MCF 10A (cell line): ENCODE data around the gene SLIT3. TPM values are rescaled to one million over a fixed set of nuclear protein-coding genes. Genes with fewer than 3 reads are reported as not detected.

ENCODE experiments used
- BruUV-seq: library from RNA; stranded (reverse); fragments of 400-500 nt; replicated peaks from 2 replicates; lab custom pipeline; 2021; lab: Mats Ljungman, UMichigan
- CTCF ChIA-PET: fragments of 300-600 bp; sonication (Branson Sonifier 250); formaldehyde crosslinking; extraction: SDS; loops from one replicate; lab custom pipeline; 2021; ENCODE audit warnings: antibody characterized with exemption, inconsistent platforms; lab: Yijun Ruan, JAX
- POLR2A ChIA-PET: fragments of 300-600, 350-650 bp; sonication (Branson Sonifier 250); formaldehyde crosslinking; extraction: SDS; loops from one replicate; lab custom pipeline; 2020; ENCODE audit warnings: antibody characterized with exemption, inconsistent platforms; lab: Yijun Ruan, JAX
- DNase-seq: peaks from one replicate; pipeline ENCODE4 v3.0.0-alpha.2; 2018; ENCODE audit not compliant: unreplicated experiment
- H3K27ac Mint-ChIP-seq: one replicate; pipeline ENCODE4 v1.8.0; 2022; ENCODE audit warnings: mild to moderate bottlenecking, low read depth, mixed read lengths; ENCODE audit not compliant: unreplicated experiment
- H3K27me3 Mint-ChIP-seq: one replicate; pipeline ENCODE4 v1.8.0; 2022; ENCODE audit warnings: mixed read lengths; ENCODE audit not compliant: insufficient read depth, unreplicated experiment
- H3K36me3 Mint-ChIP-seq: one replicate; pipeline ENCODE4 v1.8.0; 2022; ENCODE audit warnings: mild to moderate bottlenecking, moderate library complexity, mixed read lengths; ENCODE audit not compliant: insufficient read depth, unreplicated experiment
- H3K4me1 Mint-ChIP-seq: one replicate; pipeline ENCODE4 v1.8.0; 2022; ENCODE audit warnings: mixed read lengths; ENCODE audit not compliant: insufficient read depth, unreplicated experiment
- H3K4me3 Mint-ChIP-seq: one replicate; pipeline ENCODE4 v1.8.0; 2022; ENCODE audit warnings: mild to moderate bottlenecking, moderate library complexity, mixed read lengths; ENCODE audit not compliant: unreplicated experiment
- H3K9me3 Mint-ChIP-seq: one replicate; pipeline ENCODE4 v1.8.0; 2022; ENCODE audit warnings: mixed read lengths; ENCODE audit not compliant: unreplicated experiment
- CTCF ChIP-seq: fragments of 200-600 bp; IDR thresholded peaks from one replicate; pipeline ENCODE4 v1.8.0; 2022; ENCODE audit warnings: antibody characterized with exemption, mild to moderate bottlenecking; ENCODE audit not compliant: unreplicated experiment
- intact Hi-C: fragments of 100-400 bp; cut with micrococcal nuclease; formaldehyde crosslinking; loops from 2 replicates; pipeline ENCODE4 v1.14.1; 2022
- total RNA-seq: library from RNA; stranded (reverse); gene quantifications from 2 replicates; pipeline ENCODE4 v1.2.3, GENCODE V29; 2022

The SLIT3 gene
- total RNA-seq, 1 experiment from 2014 or later: 0.89 TPM

GRCh38 chr5:169011009-169011408 lies 289.9 kb downstream of the SLIT3 start:
- H3K27ac Mint-ChIP-seq: no peak overlapping the region
- BruUV-seq: no TSS peak
- intact Hi-C loops: no loop called here
- POLR2A ChIA-PET: no interaction called here
- no peaks in the 10 kb centered on the region for H3K36me3 Mint-ChIP-seq
- H3K4me1 Mint-ChIP-seq: peaks cover 11% of the 10 kb centered on the region
- H3K27me3 Mint-ChIP-seq: no peaks in the 10 kb centered on the region
- no peak for TF ChIP-seq CTCF
- no peak overlapping the region for H3K4me3 Mint-ChIP-seq
- no peaks in the 10 kb centered on the region for H3K9me3 Mint-ChIP-seq
- no peak for DNase-seq
- CTCF ChIA-PET: interaction anchor here (0.6 to 4.8 kb wide), 3 partner anchors 23 to 1309 kb away, joined by 3 to 30 read pairs (median 3); no protein-coding TSS in a partner anchor

GRCh38 chr5:169009123-169009522 lies 291.8 kb downstream of the SLIT3 start:
- POLR2A ChIA-PET: no interaction called here
- intact Hi-C loops: no loop called here
- H3K27ac Mint-ChIP-seq: no peak overlapping the region
- H3K27me3 Mint-ChIP-seq: no peaks in the 10 kb centered on the region
- H3K9me3 Mint-ChIP-seq: no peaks in the 10 kb centered on the region
- DNase-seq: no peak
- BruUV-seq: no TSS peak
- no peak overlapping the region for H3K4me3 Mint-ChIP-seq
- H3K36me3 Mint-ChIP-seq: no peaks in the 10 kb centered on the region
- CTCF ChIA-PET: interaction anchor here (0.5 to 4.8 kb wide), 4 partner anchors 21 to 972 kb away, joined by 3 to 30 read pairs (median 4); no protein-coding TSS in a partner anchor
- no peak for TF ChIP-seq CTCF
- peaks cover 11% of the 10 kb centered on the region for H3K4me1 Mint-ChIP-seq

- DNase-seq: peak; percentile 77
- no peaks in the 10 kb centered on the region for H3K27me3 Mint-ChIP-seq
- intact Hi-C loops: no loop called here
- H3K9me3 Mint-ChIP-seq: no peaks in the 10 kb centered on the region
- H3K4me3 Mint-ChIP-seq: no peak overlapping the region
- H3K4me1 Mint-ChIP-seq: peaks cover 11% of the 10 kb centered on the region
- CTCF ChIA-PET: interaction anchor here (1.0 to 4.6 kb wide), 2 partner anchors 19 to 574 kb away, joined by 5 to 34 read pairs; no protein-coding TSS in a partner anchor
- no TSS peak for BruUV-seq
- no peak for TF ChIP-seq CTCF
- POLR2A ChIA-PET: no interaction called here
- no peaks in the 10 kb centered on the region for H3K36me3 Mint-ChIP-seq
- H3K27ac Mint-ChIP-seq: peak overlapping the region; percentile 37
Measured at GRCh38 chr5:169006842-169007790, 293.8 kb downstream of the SLIT3 start.

GRCh38 chr5:169004551-169004950 lies 296.4 kb downstream of the SLIT3 start:
- Mint-ChIP-seq H3K27ac (no peak overlapping the region), H3K9me3 (no peaks in the 10 kb centered on the region), H3K27me3 (no peaks in the 10 kb centered on the region), H3K4me1 (peaks cover 11% of the 10 kb centered on the region), H3K4me3 (no peak overlapping the region), H3K36me3 (no peaks in the 10 kb centered on the region)
- DNase-seq: no peak
- ChIA-PET POLR2A (no interaction called here), CTCF (interaction anchor here (0.6 to 4.6 kb wide), 5 partner anchors 17 to 577 kb away, joined by 3 to 34 read pairs (median 4); no protein-coding TSS in a partner anchor)
- intact Hi-C loops: no loop called here
- TF ChIP-seq CTCF: no peak
- BruUV-seq: no TSS peak
